ENCODE measurements around the gene KLKB1.

- TF ChIP-seq CTCF (IDR thresholded peaks at IDR 0.05) (no peak), POLR2A (IDR thresholded peaks at IDR 0.05) (no peak)
Observed at GRCh38 chr4:186307497-186307896, 80.2 kb downstream of the KLKB1 start.

All from prostate gland (tissue), 2 donors.